HCT116 (cell line): ENCODE results near the gene CAPN2. TPM values are rescaled to one million over a fixed set of nuclear protein-coding genes. Genes with fewer than 3 reads are reported as not detected.

Experiments
- ATAC-seq: fragments of 200-7000 bp; cut with Tn5 transposase; 2 replicates; pipeline ENCODE4 v1.9.1; 2020; ENCODE audit warnings: mild to moderate bottlenecking, moderate library complexity
- BruUV-seq: library from RNA; stranded (reverse); fragments of 400-500 nt; replicated peaks from 2 replicates; lab custom pipeline; 2021; lab: Mats Ljungman, UMichigan
- CTCF ChIA-PET: fragments of 300-600 bp; sonication (Branson Sonifier 250); formaldehyde crosslinking; loops from one replicate; lab custom pipeline; 2021; ENCODE audit warnings: antibody characterized with exemption; lab: Charles Lee
- POLR2A ChIA-PET: fragments of 300-600, 350-600 bp; sonication (Branson Sonifier 250); formaldehyde crosslinking; loops from one replicate; lab custom pipeline; 2021; ENCODE audit warnings: antibody characterized with exemption; lab: Charles Lee
- RAD21 ChIA-PET, 2 experiments: fragments of 300-600 bp; sonication (Branson Sonifier 250); formaldehyde crosslinking; loops; one replicate each; lab custom pipeline; 2023; ENCODE audit warnings: low total read pairs in 2 of 2; ENCODE audit not compliant: uncharacterized antibody in 2 of 2, unreplicated experiment in 2 of 2, low non-redundant PET in 1 of 2; lab: Charles Lee
- DNase-seq: peaks from one replicate; pipeline ENCODE4 v3.0.0-alpha.2; 2010; ENCODE audit warnings: low read depth, low spot score
- H2AFZ ChIP-seq: fragments of 200-600 bp; shearing (Covaris generic), sonication (generic); 2 replicates; pipeline ENCODE4 v1.6.1; 2017; ENCODE audit warnings: low read depth, mixed run types, mixed read lengths, antibody characterized with exemption, low read length; ENCODE audit not compliant: poor library complexity, severe bottlenecking
- H3K27ac ChIP-seq: 2 replicates; pipeline ENCODE4 v1.5.1; 2012; ENCODE audit warnings: low read depth, low read length
- H3K27me3 ChIP-seq: fragments of 200-600 bp; sonication (generic); 2 replicates; pipeline ENCODE4 v1.6.1; 2016; ENCODE audit warnings: mixed run types, low read length, mixed read lengths; ENCODE audit not compliant: insufficient read depth
- H3K36me3 ChIP-seq, 2 experiments: fragments of 200-500 bp in 1 of 2; fragments of 200-600 bp in 1 of 2; sonication (Bioruptor generic) in 1 of 2; sonication (generic) in 1 of 2; 2 replicates each; pipeline versions ENCODE4 v1.5.1 to v1.6.1; 2014 to 2016; ENCODE audit warnings: low read length in 2 of 2, inconsistent platforms in 1 of 2, mixed read lengths in 1 of 2, mixed run types in 1 of 2; ENCODE audit not compliant: insufficient read depth in 2 of 2, control insufficient read depth in 1 of 2
- H3K4me1 ChIP-seq, 2 experiments: fragments of 200-600 bp in 1 of 2; sonication (generic) in 1 of 2; 2 replicates each; pipeline versions ENCODE4 v1.5.1 to v1.6.1; 2012 to 2017; ENCODE audit warnings: low read length in 2 of 2, inconsistent platforms in 1 of 2, mild to moderate bottlenecking in 1 of 2, mixed read lengths in 1 of 2, mixed run types in 1 of 2, moderate library complexity in 1 of 2; ENCODE audit not compliant: insufficient read depth in 2 of 2, control insufficient read depth in 1 of 2
- H3K4me2 ChIP-seq: fragments of 200-600 bp; sonication (generic); 2 replicates; pipeline ENCODE4 v1.6.1; 2017; ENCODE audit warnings: mixed run types, low read length, mixed read lengths
- H3K4me3 ChIP-seq, 2 experiments: fragments of 200-600 bp in 1 of 2; sonication (generic) in 1 of 2; replicated peaks in 1 of 2; 2 replicates each; pipeline ENCODE4 v1.5.1; 2011 to 2016; ENCODE audit warnings: low read length in 2 of 2, control low read depth in 1 of 2, low read depth in 1 of 2, mild to moderate bottlenecking in 1 of 2, mixed read lengths in 1 of 2, mixed run types in 1 of 2
- H3K79me2 ChIP-seq: fragments of 200-600 bp; sonication (generic); 2 replicates; pipeline ENCODE4 v1.6.1; 2017; ENCODE audit warnings: mild to moderate bottlenecking, mixed run types, low read length, moderate library complexity, mixed read lengths; ENCODE audit not compliant: insufficient read depth
- H3K9ac ChIP-seq: fragments of 200-600 bp; sonication (generic); 2 replicates; pipeline ENCODE4 v1.6.1; 2016; ENCODE audit warnings: low read length, mixed read lengths
- H3K9me2 ChIP-seq: fragments of 200-600 bp; sonication (generic), shearing (Covaris generic); 2 replicates; pipeline ENCODE4 v1.6.1; 2017; ENCODE audit warnings: mixed run types, mild to moderate bottlenecking, moderate library complexity; ENCODE audit not compliant: insufficient read depth
- H3K9me3 ChIP-seq, 2 experiments: fragments of 200-500 bp in 1 of 2; fragments of 200-600 bp in 1 of 2; sonication (Bioruptor generic) in 1 of 2; sonication (generic) in 1 of 2; 2 replicates each; pipeline ENCODE4 v1.6.1; 2014 to 2017; ENCODE audit warnings: low read length in 2 of 2, mixed read lengths in 2 of 2, inconsistent platforms in 1 of 2, low read depth in 1 of 2, mild to moderate bottlenecking in 1 of 2, mixed run types in 1 of 2, moderate library complexity in 1 of 2; ENCODE audit not compliant: control insufficient read depth in 1 of 2, insufficient read depth in 1 of 2
- H4K20me1 ChIP-seq: fragments of 200-600 bp; sonication (generic), shearing (Covaris generic); 2 replicates; pipeline ENCODE4 v1.6.1; 2017; ENCODE audit warnings: mixed run types, mild to moderate bottlenecking, moderate library complexity; ENCODE audit not compliant: insufficient read depth
- ATF3 ChIP-seq: IDR thresholded peaks from 2 replicates; pipeline ENCODE4 v1.6.1; 2012
- CBX3 ChIP-seq: IDR thresholded peaks from 2 replicates; pipeline ENCODE4 v1.6.1; 2012; ENCODE audit warnings: low read depth
- CEBPB ChIP-seq: IDR thresholded peaks from 2 replicates; pipeline ENCODE4 v1.6.1; 2012; ENCODE audit warnings: low read depth
- EGR1 ChIP-seq: IDR thresholded peaks from 2 replicates; pipeline ENCODE4 v1.6.1; 2012; ENCODE audit warnings: low read depth
- ELF1 ChIP-seq: IDR thresholded peaks from 2 replicates; pipeline ENCODE4 v1.6.1; 2012; ENCODE audit warnings: low read depth, borderline replicate concordance
- EZH2 ChIP-seq: fragments of 200-600 bp; sonication (generic); IDR thresholded peaks from 2 replicates; pipeline ENCODE4 v1.6.1; 2017; ENCODE audit warnings: antibody characterized with exemption, mixed run types
- EZH2phosphoT487 ChIP-seq: fragments of 200-600 bp; IDR thresholded peaks from 2 replicates; pipeline ENCODE4 v1.6.1; 2018; ENCODE audit warnings: antibody characterized with exemption, borderline replicate concordance
- FOSL1 ChIP-seq: IDR thresholded peaks from 2 replicates; pipeline ENCODE4 v1.6.1; 2012; ENCODE audit warnings: low read depth
- JUND ChIP-seq: IDR thresholded peaks from 2 replicates; pipeline ENCODE4 v1.6.1; 2012
- POLR2A ChIP-seq: IDR thresholded peaks from 2 replicates; pipeline ENCODE4 v1.7.0; 2011; ENCODE audit warnings: borderline replicate concordance; ENCODE audit not compliant: insufficient read depth, insufficient read length; ENCODE audit errors: extremely low read depth
- RAD21 ChIP-seq: IDR thresholded peaks from 2 replicates; pipeline ENCODE4 v1.6.1; 2012; ENCODE audit warnings: low read depth, mild to moderate bottlenecking
- SP1 ChIP-seq: IDR thresholded peaks from 2 replicates; pipeline ENCODE4 v1.6.1; 2012; ENCODE audit warnings: low read depth
- SRF ChIP-seq: IDR thresholded peaks from 2 replicates; pipeline ENCODE4 v1.6.1; 2012; ENCODE audit warnings: low read depth
- TCF7L2 ChIP-seq: IDR thresholded peaks from 2 replicates; pipeline ENCODE4 v1.7.0; 2011; ENCODE audit warnings: borderline replicate concordance, inconsistent platforms; ENCODE audit not compliant: insufficient read depth, insufficient read length; ENCODE audit errors: extremely low read depth
- YY1 ChIP-seq: IDR thresholded peaks from 2 replicates; pipeline ENCODE4 v1.6.1; 2011; ENCODE audit warnings: low read length, low read depth, moderate library complexity, mild to moderate bottlenecking; ENCODE audit not compliant: insufficient replicate concordance; ENCODE audit errors: extremely low read depth
- ZFX ChIP-seq: fragments of 450-650 bp; IDR thresholded peaks from 2 replicates; pipeline ENCODE4 v1.6.1; 2017
- ZNF274 ChIP-seq: fragments of 200-500 bp; sonication (Bioruptor generic); IDR thresholded peaks from 2 replicates; pipeline ENCODE4 v1.6.1; 2014; ENCODE audit warnings: mild to moderate bottlenecking, low read depth, low read length, inconsistent platforms
- intact Hi-C: fragments of 100-400 bp; cut with micrococcal nuclease; formaldehyde crosslinking; loops from 2 replicates; pipeline ENCODE4 v1.10.0; 2022
- total RNA-seq: library from RNA; stranded (reverse); gene quantifications from one replicate; pipeline ENCODE4 v1.2.1, GENCODE V29; 2021; ENCODE audit not compliant: unreplicated experiment
- TF ChIP-seq, protein P1 (sequence below): IDR thresholded peaks from 2 replicates; pipeline ENCODE4 v1.6.1; 2012; ENCODE audit warnings: low read depth

CAPN2 gene
- total RNA-seq, 1 experiment from 2014 or later, result 173 TPM

DNA sequence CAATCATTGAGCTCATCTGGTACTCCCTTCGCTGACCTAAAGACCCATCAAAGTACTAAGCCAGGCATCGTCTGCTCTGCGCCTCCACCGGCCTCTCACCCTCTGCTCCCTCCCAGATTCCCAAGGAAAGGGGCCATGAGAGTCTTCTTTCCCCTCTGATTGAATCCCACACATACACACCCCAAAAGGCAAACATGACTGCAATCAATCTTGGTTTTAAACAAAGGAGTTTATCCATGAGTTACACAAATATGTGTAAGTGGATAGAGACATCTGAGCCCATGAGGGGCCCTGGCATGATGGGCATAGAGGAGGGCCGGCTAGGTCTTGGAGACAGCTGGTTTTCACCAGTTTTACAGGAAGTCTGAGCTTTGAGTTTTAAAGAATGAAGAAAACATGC is 50.9 kb downstream of the CAPN2 start:
- BruUV-seq, result no TSS peak
- Histone ChIP-seq H3K4me1 (peaks cover 0 to 6% of the 10 kb centered on the region in 2 experiments; a peak in 1 of 4 replicates), H3K9me3 (no peaks in the 10 kb centered on the region), H3K9ac (no peak overlapping the region), H3K79me2 (0 out of 2 replicates have a peak, but pooled peaks cover 4% of the 10 kb centered on the region), H3K27ac (no peak overlapping the region), H4K20me1 (no peaks in the 10 kb centered on the region), H3K4me3 (no peak overlapping the region), H3K9me2 (no peaks in the 10 kb centered on the region), H3K27me3 (no peaks in the 10 kb centered on the region), H2AFZ (no peak overlapping the region), H3K36me3 (peaks cover 4 to 48% of the 10 kb centered on the region in 2 experiments; a peak in 2 of 4 replicates), H3K4me2 (no peak overlapping the region)
- CTCF ChIA-PET, result interaction anchor here (1.4 kb wide), 1 partner anchor 9 kb away, joined by 4 read pairs; no protein-coding TSS in a partner anchor
- ATAC-seq, result no peak
- intact Hi-C loops, result no loop called here
- TF ChIP-seq RAD21 (no peak), ATF3 (no peak), FOSL1 (no peak), POLR2A (no peak), SP1 (no peak), EZH2phosphoT487 (no peak), YY1 (no peak), CBX3 (no peak), ZNF274 (no peak), SRF (no peak), CEBPB (no peak), TCF7L2 (no peak), EGR1 (no peak), ELF1 (no peak), ZFX (no peak), JUND (no peak), EZH2 (no peak)
- TF ChIP-seq, protein P1, sequence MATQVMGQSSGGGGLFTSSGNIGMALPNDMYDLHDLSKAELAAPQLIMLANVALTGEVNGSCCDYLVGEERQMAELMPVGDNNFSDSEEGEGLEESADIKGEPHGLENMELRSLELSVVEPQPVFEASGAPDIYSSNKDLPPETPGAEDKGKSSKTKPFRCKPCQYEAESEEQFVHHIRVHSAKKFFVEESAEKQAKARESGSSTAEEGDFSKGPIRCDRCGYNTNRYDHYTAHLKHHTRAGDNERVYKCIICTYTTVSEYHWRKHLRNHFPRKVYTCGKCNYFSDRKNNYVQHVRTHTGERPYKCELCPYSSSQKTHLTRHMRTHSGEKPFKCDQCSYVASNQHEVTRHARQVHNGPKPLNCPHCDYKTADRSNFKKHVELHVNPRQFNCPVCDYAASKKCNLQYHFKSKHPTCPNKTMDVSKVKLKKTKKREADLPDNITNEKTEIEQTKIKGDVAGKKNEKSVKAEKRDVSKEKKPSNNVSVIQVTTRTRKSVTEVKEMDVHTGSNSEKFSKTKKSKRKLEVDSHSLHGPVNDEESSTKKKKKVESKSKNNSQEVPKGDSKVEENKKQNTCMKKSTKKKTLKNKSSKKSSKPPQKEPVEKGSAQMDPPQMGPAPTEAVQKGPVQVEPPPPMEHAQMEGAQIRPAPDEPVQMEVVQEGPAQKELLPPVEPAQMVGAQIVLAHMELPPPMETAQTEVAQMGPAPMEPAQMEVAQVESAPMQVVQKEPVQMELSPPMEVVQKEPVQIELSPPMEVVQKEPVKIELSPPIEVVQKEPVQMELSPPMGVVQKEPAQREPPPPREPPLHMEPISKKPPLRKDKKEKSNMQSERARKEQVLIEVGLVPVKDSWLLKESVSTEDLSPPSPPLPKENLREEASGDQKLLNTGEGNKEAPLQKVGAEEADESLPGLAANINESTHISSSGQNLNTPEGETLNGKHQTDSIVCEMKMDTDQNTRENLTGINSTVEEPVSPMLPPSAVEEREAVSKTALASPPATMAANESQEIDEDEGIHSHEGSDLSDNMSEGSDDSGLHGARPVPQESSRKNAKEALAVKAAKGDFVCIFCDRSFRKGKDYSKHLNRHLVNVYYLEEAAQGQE, result no peak
- RAD21 ChIA-PET, result no interaction called here
- POLR2A ChIA-PET, result no interaction called here
- no peak for DNase-seq
